Activated CD4-positive, alpha-beta T cell treated with anti-CD3 and anti-CD28 coated beads, Interleukin-10, Interleukin-2, amounts not matched to agents 100 ng/mL and 50 ng/mL, durations not matched to agents 16 hours and 8 hours (primary cell): ENCODE results near the gene NXN.
A peak's percentile ranks its signal among the peaks of the same experiment; 100 is the strongest.

Source experiments
- DNase-seq: peaks from one replicate; pipeline ENCODE4 v3.0.0-alpha.2; 2020

The NXN gene

DNA sequence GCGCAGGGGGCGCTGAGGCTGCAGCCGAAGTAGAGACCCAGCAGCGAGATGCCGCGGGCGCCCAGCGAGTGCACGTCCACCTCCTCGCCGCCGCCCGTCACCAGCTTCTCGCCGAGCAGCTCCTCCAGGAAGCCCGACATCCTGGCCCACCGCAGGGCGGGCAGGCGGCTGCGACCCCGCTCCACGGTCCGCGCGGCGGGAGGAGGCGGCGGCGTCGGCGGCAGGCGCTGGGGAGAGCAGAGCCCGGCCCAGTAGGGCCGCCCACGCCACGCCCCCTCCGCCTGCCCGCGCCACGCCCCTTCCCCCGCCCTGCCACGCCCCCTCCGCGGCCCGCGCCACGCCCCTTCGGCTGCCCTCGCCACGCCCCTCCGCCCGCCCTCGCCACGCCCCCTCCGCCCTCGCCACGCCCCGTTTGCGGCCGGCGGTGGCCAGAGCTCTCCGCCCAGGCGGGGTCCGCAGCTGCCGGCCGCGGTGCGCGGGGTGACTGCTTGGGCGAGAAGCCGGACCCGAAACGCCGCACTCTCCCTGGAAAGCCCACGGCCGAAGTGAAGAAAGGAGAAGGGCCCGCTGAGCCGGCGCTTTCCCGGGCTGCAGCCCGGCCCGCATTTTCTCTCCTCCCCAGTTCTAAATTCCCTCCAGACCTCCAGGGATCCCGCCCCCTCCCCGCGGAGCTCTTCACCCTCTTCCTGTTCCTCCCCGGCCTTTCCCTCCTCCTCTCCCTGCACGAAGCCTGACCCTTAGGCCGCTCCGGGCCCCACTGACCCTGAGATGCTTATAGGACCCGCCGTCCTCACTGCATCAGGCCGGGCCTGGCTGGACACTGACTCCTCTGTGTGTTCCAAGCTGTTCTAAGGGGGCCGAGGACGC, at the start of gene NXN:
Gene NXN, minus strand, starts transcription at position 238 of the 867 bp plus-strand sequence.
- peak; percentile 87 for DNase-seq

DNA sequence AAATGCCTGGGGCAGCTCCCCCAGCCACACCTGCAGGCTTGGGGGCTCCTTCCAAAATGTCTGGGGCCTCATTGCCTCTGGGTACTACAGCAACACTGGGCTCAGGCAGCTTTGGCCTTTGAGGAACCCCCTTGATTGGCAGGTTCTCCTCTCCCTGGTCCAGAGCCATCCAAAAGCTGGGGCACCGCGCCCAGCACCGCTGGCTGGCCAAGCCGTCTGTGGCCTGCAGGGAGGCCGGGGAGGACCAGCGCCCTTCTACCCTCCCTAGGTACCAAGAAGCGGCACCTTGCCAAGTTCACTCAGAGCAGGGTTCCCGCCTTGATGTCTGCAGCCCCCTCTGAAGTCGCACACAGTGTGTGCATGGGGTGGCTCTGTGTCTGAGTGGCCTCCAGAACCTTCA, 47.5 kb upstream of the NXN start:
- DNase-seq, result no peak

DNA sequence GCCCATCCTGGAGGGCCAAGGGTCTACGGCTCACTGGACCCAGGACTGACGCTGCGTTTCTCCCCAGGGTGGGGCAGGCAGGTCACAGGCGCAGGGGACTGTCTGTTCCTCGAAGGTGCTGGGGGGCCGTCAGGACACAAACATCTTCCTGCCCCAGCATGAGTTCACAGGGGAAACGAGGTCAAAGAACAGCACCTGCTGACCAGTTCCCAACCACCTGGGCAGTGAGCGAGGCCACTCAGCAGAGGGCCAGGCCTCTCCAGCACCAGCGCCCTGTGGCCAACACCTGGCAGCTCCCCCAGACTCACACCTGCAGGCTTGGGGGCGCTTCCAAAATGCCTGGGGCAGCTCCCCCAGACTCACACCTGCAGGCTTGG, 47.0 kb upstream of the NXN start:
- no peak for DNase-seq

DNA sequence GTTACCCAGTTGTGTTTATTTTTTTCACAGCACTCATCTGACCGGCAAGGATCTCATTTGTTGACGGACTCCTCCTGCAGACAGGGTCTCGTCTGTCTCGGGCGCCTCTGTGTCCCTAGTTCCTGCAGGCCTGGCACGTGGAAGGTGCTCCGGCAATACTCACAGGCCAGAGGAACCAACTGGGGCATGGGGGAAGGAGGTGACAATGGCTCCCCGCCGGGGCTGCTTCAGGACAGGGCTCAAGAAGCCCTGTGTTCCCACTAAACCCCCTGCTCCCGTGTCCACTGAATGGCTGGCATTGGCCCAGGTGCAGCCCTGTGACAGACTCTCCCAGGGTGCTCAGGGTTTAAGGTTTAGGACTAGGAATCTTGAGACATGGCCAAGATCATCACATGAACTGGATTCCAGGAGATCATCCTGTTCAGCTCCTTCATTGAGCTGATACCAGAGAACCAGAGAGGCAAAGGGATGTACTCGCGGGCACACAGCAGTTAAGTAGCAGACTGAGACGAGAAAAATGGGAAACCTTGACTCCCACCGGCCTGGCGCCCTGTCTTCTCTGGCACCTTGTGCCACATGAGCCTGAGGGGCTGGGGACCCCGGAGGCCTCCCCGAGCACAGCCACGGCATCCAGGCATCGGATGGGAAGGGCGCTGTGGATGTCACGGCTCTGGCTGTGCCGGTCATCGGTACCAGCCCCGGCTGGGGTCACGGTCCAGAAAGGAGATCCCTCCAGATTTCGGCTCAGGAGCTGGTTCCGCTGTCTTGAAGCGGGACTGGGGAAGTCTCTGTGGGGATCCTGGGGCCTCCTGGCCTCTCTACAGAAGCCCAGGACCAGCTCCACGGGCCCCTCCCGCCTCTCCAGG, 46.4 kb upstream of the NXN start:
- DNase-seq, result no peak

DNA sequence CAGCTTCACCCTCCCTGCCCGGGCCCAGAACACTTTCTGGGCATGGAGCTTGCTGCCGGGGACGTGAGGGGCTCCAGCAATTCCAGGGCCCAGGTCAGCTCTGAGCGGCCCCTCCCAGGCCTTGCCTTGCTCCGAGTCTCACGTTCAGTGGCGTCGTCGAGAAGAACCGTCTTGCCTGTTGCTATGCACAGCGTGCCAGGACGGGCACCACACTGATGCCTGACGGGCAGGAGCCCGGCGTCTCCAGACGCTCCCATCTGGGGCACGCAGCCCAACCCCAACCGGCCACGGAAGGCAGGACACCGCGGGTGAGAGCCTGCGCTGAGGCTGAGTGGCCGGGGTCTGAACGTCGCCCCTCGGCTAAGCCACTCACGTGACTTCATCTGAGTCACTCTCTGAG, 44.5 kb upstream of the NXN start:
- no peak for DNase-seq

GRCh38 chr17:1022278-1023024, 42.9 kb upstream of the NXN start:
- DNase-seq, result no peak

DNA sequence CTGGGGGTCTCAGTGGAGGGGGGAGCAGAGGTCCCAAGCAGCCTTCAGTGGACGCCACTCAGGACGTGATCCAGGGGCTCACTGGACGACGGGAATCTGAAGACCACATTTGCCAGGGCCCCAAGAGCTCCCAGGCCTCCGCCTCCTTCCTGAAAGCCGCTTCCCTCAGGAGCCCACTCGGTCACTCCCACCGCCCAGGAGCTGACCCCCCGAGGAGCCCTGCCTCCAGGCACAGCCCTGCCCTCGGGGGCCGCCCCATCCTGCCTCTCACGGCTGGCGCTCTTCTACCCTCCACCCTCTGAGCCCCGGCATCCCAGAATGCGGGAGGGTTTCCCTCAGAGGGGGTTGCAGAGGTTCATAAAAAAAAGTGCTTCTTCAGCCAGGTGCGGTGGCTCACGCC, 41.6 kb upstream of the NXN start:
- no peak for DNase-seq

- DNase-seq, result no peak
Observed at GRCh38 chr17:1019451-1019850, 39.9 kb upstream of the NXN start.

GRCh38 chr17:1018547-1018946, 39.0 kb upstream of the NXN start:
- no peak for DNase-seq

DNA sequence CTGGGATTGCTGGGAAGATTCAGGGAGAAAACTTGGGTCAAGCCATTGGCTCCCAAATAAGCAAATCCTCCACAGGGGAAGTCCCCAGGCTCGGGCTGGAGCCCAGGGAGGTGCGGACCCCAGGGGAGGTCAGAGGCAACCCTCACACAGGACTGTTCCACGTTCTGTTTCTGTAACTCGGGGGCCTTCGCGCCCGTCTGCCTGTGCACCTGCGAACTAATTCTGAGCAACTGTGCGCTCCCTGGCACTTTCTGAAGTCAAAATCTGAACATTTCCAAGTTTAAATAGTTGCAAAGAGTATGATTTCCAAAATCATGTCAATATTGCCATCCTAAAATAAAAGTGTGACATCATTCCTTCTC, 34.1 kb upstream of the NXN start:
- no peak for DNase-seq

DNA sequence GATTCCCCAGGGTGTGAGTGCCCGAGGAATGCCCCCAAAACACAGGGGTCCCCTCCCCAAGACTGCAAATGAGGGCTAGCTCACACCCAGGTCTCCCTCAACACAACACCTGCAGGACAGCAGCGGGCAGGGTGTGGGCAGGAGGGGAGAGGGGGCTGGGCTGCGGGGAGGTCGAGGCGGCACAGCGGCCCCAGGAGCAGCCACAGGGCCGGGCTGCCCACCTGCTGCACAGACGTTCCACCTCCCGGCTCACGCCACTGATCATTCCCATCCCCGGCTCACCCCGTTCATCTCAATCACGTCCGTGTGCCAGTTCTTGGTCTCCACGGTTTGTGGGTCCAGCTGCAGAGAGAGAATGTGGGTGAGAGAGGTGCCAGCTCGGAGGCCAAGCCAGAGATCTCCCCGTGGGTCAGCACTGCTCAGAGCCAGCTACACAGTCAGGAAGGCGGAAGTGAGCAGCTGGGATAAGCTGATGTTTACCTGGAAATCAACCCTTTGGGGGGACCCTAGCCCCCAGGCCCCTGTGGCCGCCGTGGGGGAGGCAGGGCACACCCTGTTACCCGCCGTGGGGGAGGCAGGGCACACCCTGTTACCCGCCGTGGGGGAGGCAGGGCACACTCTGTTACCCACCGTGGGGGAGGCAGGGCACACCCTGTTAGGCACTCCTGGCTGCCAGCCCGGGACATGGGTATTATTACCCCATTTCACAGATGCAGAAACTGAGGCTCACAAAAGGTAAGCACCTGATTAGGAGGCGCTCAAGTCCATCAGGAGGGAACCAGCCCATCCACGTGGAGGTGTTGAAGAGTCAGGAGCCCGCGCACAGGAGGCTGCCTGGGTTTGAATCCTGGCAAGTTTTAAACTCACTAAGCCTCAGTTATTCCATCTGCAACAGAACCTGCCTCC, 33.5 kb upstream of the NXN start:
- no peak for DNase-seq

GRCh38 chr17:1011760-1012735, 32.5 kb upstream of the NXN start:
- DNase-seq, result no peak

GRCh38 chr17:1011138-1011537, 31.6 kb upstream of the NXN start:
- no peak for DNase-seq

GRCh38 chr17:1010586-1010985, 31.0 kb upstream of the NXN start:
- no peak for DNase-seq

DNA sequence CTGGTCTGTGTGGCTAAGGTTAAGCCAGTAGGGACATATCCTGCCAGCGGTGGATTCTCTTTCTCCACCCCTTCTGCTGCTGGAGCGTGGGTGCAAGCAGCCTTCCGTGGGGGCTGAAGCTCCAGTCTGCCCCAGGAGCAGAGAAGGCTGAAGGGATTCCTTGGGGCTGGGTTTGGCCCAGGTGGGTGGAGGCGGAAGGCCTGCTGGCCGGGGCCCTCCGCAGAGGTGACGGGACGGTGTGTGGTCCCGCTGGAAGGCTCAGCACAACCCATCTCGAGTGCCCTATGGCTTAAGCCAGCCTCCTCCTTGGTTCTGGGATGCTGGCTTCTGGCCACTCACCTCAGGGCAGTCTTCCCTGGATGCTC, 30.5 kb upstream of the NXN start:
- no peak for DNase-seq

DNA sequence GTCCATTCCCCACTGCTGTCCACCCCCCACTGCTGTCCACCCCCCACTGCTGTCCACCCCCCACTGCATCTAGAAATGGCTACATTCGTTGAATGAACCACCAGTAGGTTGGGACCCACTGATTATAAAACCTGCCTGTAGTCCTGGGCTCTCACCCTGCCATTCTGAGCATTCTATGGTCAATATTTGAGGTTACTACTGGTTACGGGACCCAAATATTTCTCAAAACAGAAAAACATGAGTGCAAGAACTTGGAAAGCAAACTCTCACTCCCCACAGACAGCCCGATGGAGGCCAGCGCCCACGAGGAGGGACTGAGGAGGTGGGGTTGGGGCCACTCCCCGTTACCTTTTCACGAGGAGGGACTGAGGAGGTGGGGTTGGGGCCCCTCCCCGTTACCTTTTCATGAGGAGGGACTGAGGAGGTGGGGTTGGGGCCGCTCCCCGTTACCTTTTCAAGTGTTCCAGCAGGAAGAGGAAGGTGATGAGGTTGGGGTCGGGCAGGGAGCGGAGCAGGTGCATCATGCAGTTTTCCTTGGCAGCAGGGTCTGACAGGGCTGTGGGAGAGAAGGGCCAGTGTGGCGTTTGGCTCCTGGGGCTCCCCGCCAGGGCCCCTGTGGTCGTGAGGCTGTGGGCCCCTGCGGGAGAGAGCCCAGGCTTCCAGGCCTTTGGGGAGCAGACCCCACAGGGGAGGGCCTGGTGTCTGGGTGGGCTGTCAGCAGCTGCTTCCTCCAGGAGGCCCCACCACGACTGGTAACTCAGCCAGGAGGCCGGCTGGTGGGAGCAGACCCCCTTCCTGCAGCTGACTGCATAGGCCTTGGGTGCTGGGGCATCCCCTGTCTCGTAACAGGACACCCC, 29.9 kb upstream of the NXN start:
- DNase-seq, result no peak

DNA sequence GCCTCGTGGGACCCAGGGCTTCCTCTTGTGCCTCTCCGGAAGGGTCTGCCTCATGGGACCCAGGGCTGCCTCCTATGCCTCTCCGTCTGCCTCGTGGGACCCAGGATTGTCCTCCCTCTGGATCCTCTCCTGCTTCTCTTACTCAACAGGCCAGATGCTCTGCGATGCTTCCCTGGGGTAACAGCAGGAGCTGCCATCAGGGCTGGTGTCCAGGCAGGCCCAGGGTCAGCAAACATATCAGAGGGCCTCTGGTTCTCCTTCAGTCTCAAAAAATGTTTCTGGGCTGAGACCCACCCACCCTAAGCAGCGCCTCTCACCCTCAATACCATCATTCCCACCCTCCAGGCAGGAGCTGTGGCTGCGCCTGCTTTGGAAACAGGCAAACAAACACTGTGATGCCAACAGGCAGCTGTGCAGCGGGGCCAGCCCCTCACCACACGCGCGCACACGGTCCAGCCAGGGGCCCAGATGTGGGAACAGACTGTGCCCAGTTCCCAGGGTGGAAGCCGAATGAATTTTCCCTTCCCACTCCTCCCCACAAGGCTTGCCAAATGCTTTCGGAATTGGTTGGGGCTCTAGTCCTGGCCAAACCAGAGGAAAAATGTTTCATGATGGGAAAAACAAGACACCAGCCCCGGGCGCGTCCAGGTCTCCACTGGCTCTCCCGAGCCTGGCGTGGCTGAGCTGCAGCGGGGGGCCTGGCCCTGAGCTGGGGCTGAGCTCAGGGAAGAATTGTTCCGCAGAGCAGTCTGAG, 28.6 kb upstream of the NXN start:
- DNase-seq, result no peak

DNA sequence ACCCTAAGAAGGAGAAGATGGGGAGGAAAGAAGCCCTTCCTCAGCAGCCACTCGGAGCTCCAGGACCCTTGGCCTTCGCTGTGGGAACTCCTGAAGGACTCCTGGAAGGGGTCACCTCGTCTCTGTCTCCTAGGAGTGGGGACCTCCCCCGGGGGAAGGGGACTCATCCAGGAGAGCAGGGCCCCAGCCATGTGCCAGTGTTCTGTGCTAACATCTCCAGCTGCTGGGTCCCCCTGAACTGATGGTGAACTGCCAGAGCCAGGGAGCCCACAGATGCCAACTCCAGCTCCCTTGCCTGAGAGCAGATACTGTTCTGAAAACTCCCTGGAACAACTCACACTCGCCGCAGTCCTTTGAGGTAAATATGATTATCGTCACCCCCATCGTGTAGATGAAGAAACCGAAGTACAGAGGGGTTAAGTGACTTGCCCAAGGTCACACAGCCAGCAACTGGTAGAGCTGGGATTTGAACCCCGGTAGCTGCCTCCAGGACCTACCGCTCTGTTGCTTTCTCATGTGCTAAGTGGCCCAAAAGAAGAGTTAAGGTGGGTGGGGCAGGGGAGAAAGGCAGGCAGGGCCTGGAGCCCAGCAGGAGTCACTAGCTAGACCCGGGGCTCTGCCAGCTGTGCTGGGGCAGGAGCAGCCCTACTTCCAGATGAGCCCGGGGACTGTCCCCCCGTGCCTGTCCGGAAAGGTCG, 27.9 kb upstream of the NXN start:
- DNase-seq, result no peak

GRCh38 chr17:1006054-1006453, 26.5 kb upstream of the NXN start:
- no peak for DNase-seq
